ENCODE measurements around the gene DOCK3. TPM values are rescaled to one million over a fixed set of nuclear protein-coding genes. Genes with fewer than 3 reads are reported as not detected.
"Not testable (repeated sequence)": the region's sequence is repeated elsewhere in the genome, so short reads cannot be mapped to it uniquely, and the experiment has no call there.

DOCK3 gene
- polyA plus RNA-seq, 2 of the 4 experiments (the other 2 are of a cell fraction), result 0.40 to 0.46 TPM

GRCh38 chr3:51243924-51244323 lies 569.2 kb downstream of the DOCK3 start:
- Histone ChIP-seq H3K4me3 (no peak overlapping the region), H3K9me3 (no peaks in the 10 kb centered on the region), H3K4me1 (no peaks in the 10 kb centered on the region), H3K4me2 (no peak overlapping the region), H3K27ac (no peak overlapping the region)
- TF ChIP-seq EHF (CRISPR knock-in tag; IDR thresholded peaks at IDR 0.05) (no peak), HOXB13 (CRISPR knock-in tag; IDR thresholded peaks at IDR 0.05; ENCODE audit: low read depth) (no peak), KDM1A (IDR thresholded peaks at IDR 0.05; ENCODE audit: low read depth) (no peak), FOSB (CRISPR knock-in tag; IDR thresholded peaks at IDR 0.05) (no peak), MAX (IDR thresholded peaks at IDR 0.05) (no peak), RFX5 (IDR thresholded peaks at IDR 0.05) (no peak), FOXS1 (CRISPR knock-in tag; IDR thresholded peaks at IDR 0.05) (no peak), ZSCAN20 (CRISPR knock-in tag; IDR thresholded peaks at IDR 0.05) (no peak), RNF2 (IDR thresholded peaks at IDR 0.05; ENCODE audit: borderline replicate concordance, low read depth) (no peak), ESRRA (IDR thresholded peaks at IDR 0.05; ENCODE audit: borderline replicate concordance, low read length) (no peak)
- DNase-seq (ENCODE audit: low read depth in 1 of 2, low spot score in 1 of 2) (no peak), ATAC-seq (no peak), FAIRE-seq (no peak)
- ChIA-PET CTCF (no interaction called here), POLR2A (no interaction called here)

GRCh38 chr3:51245867-51246266 lies 571.1 kb downstream of the DOCK3 start:
- Histone ChIP-seq H3K9me3 (no peaks in the 10 kb centered on the region), H3K4me3 (no peak overlapping the region), H3K27ac (no peak overlapping the region), H3K4me2 (no peak overlapping the region), H3K4me1 (no peaks in the 10 kb centered on the region)
- no peak for FAIRE-seq
- no peak for ATAC-seq
- DNase-seq (ENCODE audit: low read depth in 1 of 2, low spot score in 1 of 2), result no peak
- POLR2A ChIA-PET, result no interaction called here
- CTCF ChIA-PET, result interaction anchor here (1.0 kb wide), 1 partner anchor 145 kb away, joined by 4 read pairs; no protein-coding TSS in a partner anchor
- TF ChIP-seq JUN (IDR thresholded peaks at IDR 0.05) (no peak), ESRRA (IDR thresholded peaks at IDR 0.05; ENCODE audit: borderline replicate concordance, low read length) (no peak), HES2 (IDR thresholded peaks at IDR 0.05) (no peak), GATA3 (IDR thresholded peaks at IDR 0.05; ENCODE audit: borderline replicate concordance) (no peak), CHD2 (IDR thresholded peaks at IDR 0.05; ENCODE audit: low read length, partially characterized antibody) (no peak), HOXA7 (CRISPR knock-in tag; IDR thresholded peaks at IDR 0.05) (no peak), CTCF (IDR thresholded peaks at IDR 0.05) (no peak), TFCP2L1 (CRISPR knock-in tag; IDR thresholded peaks at IDR 0.05) (no peak), BHLHE40 (IDR thresholded peaks at IDR 0.05; ENCODE audit: low read depth, low read length) (no peak)
- 29% methylated on average over 2 of the region's 2 CpGs for WGBS (ENCODE audit: missing lambda C conversion rate)

GRCh38 chr3:51257870-51258269 lies 583.1 kb downstream of the DOCK3 start:
- TF ChIP-seq ZSCAN20 (CRISPR knock-in tag; IDR thresholded peaks at IDR 0.05), result no peak
- no peak for TF ChIP-seq HES2 (IDR thresholded peaks at IDR 0.05)
- Histone ChIP-seq H3K27ac (no peak overlapping the region), H3K9me3 (no peaks in the 10 kb centered on the region), H3K4me2 (no peak overlapping the region), H3K4me3 (no peak overlapping the region), H3K4me1 (no peaks in the 10 kb centered on the region)
- ATAC-seq, result no peak
- no peak for DNase-seq (ENCODE audit: low read depth in 1 of 2, low spot score in 1 of 2)
- ChIA-PET POLR2A (no interaction called here), CTCF (no interaction called here)
- no peak for FAIRE-seq
- 6% methylated on average over 1 of the region's 1 CpG for WGBS (ENCODE audit: missing lambda C conversion rate)

GRCh38 chr3:51264166-51264565 lies 589.4 kb downstream of the DOCK3 start:
- ATAC-seq; FAIRE-seq; H3K4me1 ChIP-seq; H3K9me3 ChIP-seq; DNase-seq (ENCODE audit: low read depth in 1 of 2, low spot score in 1 of 2); POLR2A ChIA-PET; H3K27ac ChIP-seq; H3K4me3 ChIP-seq; CTCF ChIA-PET; H3K4me2 ChIP-seq: not testable (repeated sequence)
- peak; percentile 90; the same call in 1 of the 2 replicates for TF ChIP-seq CBX8 (IDR thresholded peaks at IDR 0.05)
- TF ChIP-seq RNF2 (IDR thresholded peaks at IDR 0.05; ENCODE audit: borderline replicate concordance, low read depth), result 0 out of 2 replicates have a peak, but pooled peaks have one; percentile 76
- WGBS (ENCODE audit: missing lambda C conversion rate), result 47% methylated on average over 4 of the region's 4 CpGs

Measured in A549 (cell line).